Raji (cell line): ENCODE measurements around the gene SAMD4B.

Experiments used
- POLR2A ChIP-seq: IDR thresholded peaks from 2 replicates; pipeline ENCODE4 v1.6.1; 2011; ENCODE audit warnings: low read depth, low read length, control low read depth; ENCODE audit not compliant: insufficient read depth

SAMD4B gene

GRCh38 chr19:39370735-39371134, 28.5 kb downstream of the SAMD4B start:
- no peak for TF ChIP-seq POLR2A

- TF ChIP-seq POLR2A: no peak
These were observed 30.0 kb downstream of the SAMD4B start for GRCh38 chr19:39372047-39372802.

GRCh38 chr19:39372941-39373340, 30.7 kb downstream of the SAMD4B start:
- no peak for TF ChIP-seq POLR2A

GRCh38 chr19:39375929-39376328, 33.7 kb downstream of the SAMD4B start:
- TF ChIP-seq POLR2A: no peak

GRCh38 chr19:39377373-39378362, 35.4 kb downstream of the SAMD4B start:
- no peak for TF ChIP-seq POLR2A

- no peak for TF ChIP-seq POLR2A
These were observed 37.7 kb downstream of the SAMD4B start for GRCh38 chr19:39379865-39380396.

- TF ChIP-seq POLR2A: no peak
These were observed 38.6 kb downstream of the SAMD4B start for GRCh38 chr19:39380521-39381502.

GRCh38 chr19:39381910-39382611, 39.8 kb downstream of the SAMD4B start:
- no peak for TF ChIP-seq POLR2A

- no peak for TF ChIP-seq POLR2A
These were observed 41.0 kb downstream of the SAMD4B start for GRCh38 chr19:39382991-39383828.

GRCh38 chr19:39384839-39385568, 42.8 kb downstream of the SAMD4B start:
- no peak for TF ChIP-seq POLR2A

GRCh38 chr19:39385629-39386411, 43.6 kb downstream of the SAMD4B start:
- no peak for TF ChIP-seq POLR2A

- no peak for TF ChIP-seq POLR2A
These were observed 44.3 kb downstream of the SAMD4B start for GRCh38 chr19:39386557-39386956.
